ENCODE measurements around the gene GRB10.

DNA sequence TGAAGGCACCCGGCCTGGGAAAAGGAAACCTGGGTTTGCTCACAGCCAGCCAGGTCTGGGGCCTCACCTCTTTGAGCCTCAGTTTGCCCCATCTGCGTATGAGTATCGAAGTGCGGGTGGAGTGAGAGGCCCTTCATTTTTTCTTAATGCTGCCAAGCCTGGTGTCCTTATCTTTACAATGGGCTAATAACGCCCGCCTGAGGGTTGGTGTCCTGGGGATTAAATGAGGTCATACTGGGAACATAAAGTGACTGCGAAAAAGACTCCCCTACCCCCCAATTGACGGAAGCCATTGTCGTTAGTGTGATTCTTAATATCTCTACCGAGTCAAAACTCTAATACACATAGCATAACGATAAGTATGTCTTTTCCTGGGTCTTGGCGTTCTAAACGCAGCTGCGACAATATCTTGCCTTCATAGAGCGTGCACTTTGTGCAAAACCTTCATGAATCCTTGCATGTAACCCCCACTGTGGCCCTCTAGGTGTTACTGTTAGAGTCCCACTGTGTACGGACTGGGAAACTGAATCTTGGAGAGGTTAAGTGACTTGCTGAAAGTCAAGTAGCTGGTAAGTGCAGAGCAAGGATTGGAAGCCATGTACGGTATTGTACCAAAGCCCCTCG lies 11.4 kb upstream of the GRB10 start:
- TF ChIP-seq ZFX (IDR thresholded peaks at IDR 0.05; ENCODE audit: borderline replicate concordance) (no peak), CTCF (IDR thresholded peaks at IDR 0.05) (no peak)
